Measurements from ENCODE around the gene BBS12. TPM values are rescaled to one million over a fixed set of nuclear protein-coding genes. Genes with fewer than 3 reads are reported as not detected.

BBS12 gene
- total RNA-seq, 1 experiment from 2014 or later, result 4.9 TPM

DNA sequence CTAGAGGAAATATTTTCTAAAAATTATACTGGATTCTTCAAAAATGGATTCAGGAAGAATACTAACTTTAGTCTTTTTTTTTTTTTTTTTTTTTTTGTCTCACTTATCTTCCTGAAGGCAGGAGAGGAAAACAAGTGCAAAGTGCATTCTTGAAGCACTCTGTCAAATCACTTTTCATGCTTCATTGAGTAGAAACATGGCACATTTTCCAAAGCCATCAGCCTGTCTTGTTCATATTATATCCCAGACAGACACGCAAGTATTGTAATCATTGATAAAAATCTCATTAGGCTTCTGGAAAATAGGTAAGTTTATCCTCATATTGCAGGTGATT lies 1.2 kb downstream of the BBS12 start:
- H3K4me3 ChIP-seq, result peak overlapping the region; percentile 62
- H4K20me1 ChIP-seq (ENCODE audit: insufficient read depth), result no peaks in the 10 kb centered on the region
- peaks cover 4% of the 10 kb centered on the region; the same call in 1 of the 2 replicates for H3F3A ChIP-seq (ENCODE audit: insufficient read depth, low read depth)
- no peaks in the 10 kb centered on the region for H3K79me2 ChIP-seq (ENCODE audit: low read depth)
- no peak for DNase-seq
- peak overlapping the region; percentile 94 for H3K4me2 ChIP-seq
- peak overlapping the region; percentile 47 for H3K27ac ChIP-seq
- H3K36me3 ChIP-seq (ENCODE audit: low read depth), result no peaks in the 10 kb centered on the region
- no peaks in the 10 kb centered on the region for H3K27me3 ChIP-seq (ENCODE audit: insufficient read depth, low read depth)
- intact Hi-C loops (cut with micrococcal nuclease; ENCODE audit: unreplicated experiment), result loop anchor here (2.0 to 10.0 kb wide), 2 partner anchors 189 to 1381 kb away; partner anchors contain the start of gene NUDT6
- TF ChIP-seq EZH2 (IDR thresholded peaks at IDR 0.05; ENCODE audit: low read depth) (no peak), CTCF (conservative IDR thresholded peaks at IDR 0.05) (no peak)
- H3K9me3 ChIP-seq (ENCODE audit: insufficient read depth, low read depth), result no peaks in the 10 kb centered on the region
- POLR2A ChIA-PET (ENCODE audit: unreplicated experiment), result interaction anchor here (0.5 kb wide), 1 partner anchor 15 kb away, joined by 3 read pairs; no protein-coding TSS in a partner anchor
- H3K4me1 ChIP-seq (replicated peaks; ENCODE audit: insufficient read depth), result peaks cover 19% of the 10 kb centered on the region
- no TSS peak for BruUV-seq (replicated peaks)
- CTCF ChIA-PET, result no interaction called here
- no peaks in the 10 kb centered on the region for H3K9me2 ChIP-seq (ENCODE audit: insufficient read depth)
- H2AFZ ChIP-seq, result peak overlapping the region; percentile 85

DNA sequence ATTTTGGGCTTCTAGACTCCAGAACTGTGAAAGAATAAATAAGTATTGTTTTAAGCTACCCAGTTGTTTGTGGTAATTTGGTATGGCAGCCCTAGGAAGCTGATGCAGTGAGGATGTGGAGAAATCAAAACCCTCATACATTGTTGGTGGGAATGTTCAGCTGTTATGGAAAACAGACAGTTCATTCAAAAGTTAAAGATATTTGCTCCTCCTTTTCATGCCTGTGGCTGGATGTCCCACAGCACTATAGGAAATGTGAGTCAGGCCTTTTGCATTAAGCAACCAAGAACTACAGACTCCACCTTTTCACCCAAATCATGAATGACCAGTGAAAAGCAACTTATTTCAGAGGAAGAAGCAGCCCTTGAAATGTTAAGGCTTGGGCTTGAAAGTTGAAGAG lies 6.7 kb downstream of the BBS12 start:
- no peak for DNase-seq
- H2AFZ ChIP-seq, result no peak overlapping the region
- CTCF ChIA-PET, result no interaction called here
- H3K27me3 ChIP-seq (ENCODE audit: insufficient read depth, low read depth), result no peaks in the 10 kb centered on the region
- H3K4me3 ChIP-seq, result no peak overlapping the region
- no peaks in the 10 kb centered on the region for H3K9me2 ChIP-seq (ENCODE audit: insufficient read depth)
- no peaks in the 10 kb centered on the region for H3K9me3 ChIP-seq (ENCODE audit: insufficient read depth, low read depth)
- H3F3A ChIP-seq (ENCODE audit: insufficient read depth, low read depth), result no peaks in the 10 kb centered on the region
- no peaks in the 10 kb centered on the region for H4K20me1 ChIP-seq (ENCODE audit: insufficient read depth)
- H3K4me2 ChIP-seq, result no peak overlapping the region
- H3K4me1 ChIP-seq (replicated peaks; ENCODE audit: insufficient read depth), result peaks cover 2% of the 10 kb centered on the region
- no peak overlapping the region for H3K27ac ChIP-seq
- TF ChIP-seq EZH2 (IDR thresholded peaks at IDR 0.05; ENCODE audit: low read depth) (no peak), CTCF (conservative IDR thresholded peaks at IDR 0.05) (no peak)
- no peaks in the 10 kb centered on the region for H3K79me2 ChIP-seq (ENCODE audit: low read depth)
- no peaks in the 10 kb centered on the region for H3K36me3 ChIP-seq (ENCODE audit: low read depth)
- POLR2A ChIA-PET (ENCODE audit: unreplicated experiment), result interaction anchor here (0.7 kb wide), 1 partner anchor 158 kb away, joined by 5 read pairs; no protein-coding TSS in a partner anchor
- no TSS peak for BruUV-seq (replicated peaks)
- intact Hi-C loops (cut with micrococcal nuclease; ENCODE audit: unreplicated experiment), result loop anchor here (10.0 kb wide), 1 partner anchor 1376 kb away; no protein-coding TSS in a partner anchor

GRCh38 chr4:122742933-122743829 lies 10.7 kb downstream of the BBS12 start:
- no peak overlapping the region for H3K27ac ChIP-seq
- DNase-seq, result no peak
- CTCF ChIA-PET, result no interaction called here

More at GRCh38 chr4:122742933-122743829, 10.7 kb downstream of the BBS12 start:
- Histone ChIP-seq H2AFZ (no peak overlapping the region), H3K4me1 (replicated peaks; ENCODE audit: insufficient read depth) (no peaks in the 10 kb centered on the region), H4K20me1 (ENCODE audit: insufficient read depth) (no peaks in the 10 kb centered on the region), H3F3A (ENCODE audit: insufficient read depth, low read depth) (no peaks in the 10 kb centered on the region), H3K36me3 (ENCODE audit: low read depth) (no peaks in the 10 kb centered on the region), H3K9me2 (ENCODE audit: insufficient read depth) (no peaks in the 10 kb centered on the region), H3K27me3 (ENCODE audit: insufficient read depth, low read depth) (no peaks in the 10 kb centered on the region), H3K79me2 (ENCODE audit: low read depth) (no peaks in the 10 kb centered on the region), H3K9me3 (ENCODE audit: insufficient read depth, low read depth) (peaks cover 4% of the 10 kb centered on the region; the same call in 1 of the 2 replicates), H3K4me2 (no peak overlapping the region), H3K4me3 (no peak overlapping the region)
- no peak for TF ChIP-seq EZH2 (IDR thresholded peaks at IDR 0.05; ENCODE audit: low read depth)
- POLR2A ChIA-PET (ENCODE audit: unreplicated experiment), result no interaction called here
- BruUV-seq (replicated peaks), result no TSS peak
- intact Hi-C loops (cut with micrococcal nuclease; ENCODE audit: unreplicated experiment), result no loop called here
